Omental fat pad (tissue), 4 donors: ENCODE data around the gene TRAK1. TPM values are rescaled to one million over a fixed set of nuclear protein-coding genes. Genes with fewer than 3 reads are reported as not detected.

Source experiments
- ATAC-seq: fragments of 150-250 bp; one replicate; pipeline ENCODE4 v1.9.1; 2016; ENCODE audit warnings: mild to moderate bottlenecking, moderate library complexity; ENCODE audit not compliant: low FRiP score
- DNase-seq: peaks from one replicate; pipeline ENCODE4 v3.0.0-alpha.2; 2019; ENCODE audit warnings: low spot score
- CTCF ChIP-seq, 3 donors: fragments of 450-650 bp; IDR thresholded peaks; one replicate each; pipeline ENCODE4 v1.5.1; 2016 to 2017; ENCODE audit warnings: antibody characterized with exemption in 3 of 3, mild to moderate bottlenecking in 3 of 3, moderate library complexity in 2 of 3
- total RNA-seq, 4 donors: library from RNA; depleted of rRNA; stranded (reverse); fragments of >200 nt; gene quantifications; one replicate each; pipeline ENCODE4 v1.1.0, GENCODE V29; 2016

TRAK1 gene
- total RNA-seq, 4 donors from 2014 or later: 21.4 to 42.9 (median 37.0) TPM

DNA sequence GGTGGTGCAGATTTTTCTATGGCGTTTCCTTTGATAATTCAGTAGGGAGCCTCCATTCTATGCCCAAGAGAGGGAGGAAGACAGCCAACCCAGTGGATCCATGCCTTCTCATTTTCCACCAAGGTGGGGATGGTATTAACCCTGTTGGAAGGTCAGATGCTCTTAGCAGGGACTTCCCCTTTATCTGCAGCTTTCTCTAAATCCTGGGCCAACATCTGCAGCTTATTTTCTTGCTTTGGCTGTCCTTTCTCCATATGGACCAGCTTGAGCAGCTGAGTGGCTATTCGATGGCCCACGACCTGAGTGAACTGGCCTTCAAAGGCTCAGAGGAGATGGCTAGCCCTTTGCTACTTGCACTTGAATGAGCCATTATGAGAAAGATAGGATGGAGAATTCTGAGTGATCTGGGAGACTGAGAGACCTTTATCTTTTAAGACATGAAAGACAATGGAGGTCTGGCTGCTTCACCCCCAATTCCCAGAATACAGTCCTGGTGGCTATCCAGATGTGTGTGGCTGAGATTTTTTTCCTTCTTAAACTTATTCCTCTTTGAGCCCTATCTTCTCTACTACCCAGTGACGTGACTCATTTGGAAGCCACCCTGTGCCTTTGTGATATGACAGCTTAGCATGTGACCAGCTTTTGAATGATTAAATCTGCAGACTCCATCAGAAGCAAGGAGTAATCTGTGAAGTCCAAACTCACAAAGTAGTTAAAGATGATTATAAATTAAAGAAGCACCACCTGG is 39.6 kb upstream of the TRAK1 start:
- TF ChIP-seq CTCF (IDR thresholded peaks at IDR 0.05): no peak
- ATAC-seq (no peak), DNase-seq (no peak)

- peak; percentile 28 for ATAC-seq
These were observed 39.0 kb upstream of the TRAK1 start for GRCh38 chr3:42052132-42052483.

GRCh38 chr3:42052484-42053351 is 38.4 kb upstream of the TRAK1 start:
- TF ChIP-seq CTCF (IDR thresholded peaks at IDR 0.05): no peak
- ATAC-seq (peak; percentile 67), DNase-seq (no peak)

More at GRCh38 chr3:42052132-42052483, 39.0 kb upstream of the TRAK1 start:
- no peak for TF ChIP-seq CTCF (IDR thresholded peaks at IDR 0.05)
- no peak for DNase-seq

DNA sequence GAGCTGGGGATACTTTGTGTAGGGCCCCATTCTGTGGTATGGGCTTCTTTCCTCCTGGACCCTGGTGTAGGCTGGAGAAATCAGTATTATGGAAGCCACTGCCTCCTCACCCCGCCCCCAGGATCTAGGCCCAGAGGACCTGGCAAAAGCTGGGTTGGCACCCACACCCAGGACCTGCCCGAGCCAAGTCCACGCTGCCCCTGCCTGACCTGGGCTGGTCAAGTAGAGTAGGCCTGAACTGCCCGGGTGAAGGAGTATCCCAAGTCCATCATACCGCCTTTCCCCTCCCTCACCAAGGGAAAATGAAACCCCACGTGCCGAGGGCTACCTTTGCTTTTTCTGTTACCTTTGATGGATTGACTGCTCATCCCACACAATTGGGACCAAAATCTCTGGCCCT is 37.7 kb upstream of the TRAK1 start:
- DNase-seq (no peak), ATAC-seq (no peak)
- no peak for TF ChIP-seq CTCF (IDR thresholded peaks at IDR 0.05)

DNA sequence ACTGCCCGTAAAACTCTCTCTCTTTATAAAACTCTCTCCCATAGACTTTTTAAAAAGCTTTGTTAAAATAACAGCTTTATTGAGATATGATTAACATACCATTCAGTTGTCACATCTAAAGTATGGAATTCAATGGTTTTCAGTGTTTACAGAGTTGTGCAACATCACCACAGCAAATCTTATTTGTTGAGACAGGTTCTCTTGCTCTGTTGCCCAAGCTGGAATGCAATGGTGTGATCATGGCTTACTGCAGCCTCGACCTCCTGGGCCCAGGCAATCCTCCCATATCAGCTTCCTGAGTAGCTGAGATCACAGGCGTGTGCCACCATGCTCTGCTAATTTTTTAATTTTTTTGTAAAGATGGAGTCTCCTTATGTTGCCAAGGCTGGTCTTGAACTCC is 35.9 kb upstream of the TRAK1 start:
- ATAC-seq: no peak
- TF ChIP-seq CTCF (IDR thresholded peaks at IDR 0.05): no peak
- DNase-seq: no peak

DNA sequence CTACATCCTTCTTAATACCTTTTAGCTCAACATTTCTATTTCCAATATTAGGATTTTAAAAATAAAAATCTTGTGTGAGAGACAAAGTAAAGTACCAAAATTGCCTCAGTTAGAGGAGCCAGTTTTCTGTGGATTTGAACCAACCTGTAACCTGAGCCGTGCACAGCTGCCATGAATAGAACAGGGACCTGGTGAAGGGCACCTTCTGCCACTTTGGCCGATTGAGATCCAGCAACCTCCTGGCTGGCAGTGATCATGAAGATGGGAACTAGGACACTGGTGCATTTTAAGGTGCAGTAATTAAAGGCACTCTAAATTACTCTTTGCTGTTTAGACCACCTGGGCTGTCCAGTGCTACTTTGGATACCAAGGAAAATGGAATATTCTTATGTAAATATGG is 34.3 kb upstream of the TRAK1 start:
- ATAC-seq: no peak
- TF ChIP-seq CTCF (IDR thresholded peaks at IDR 0.05): no peak
- no peak for DNase-seq
